HG03571 (cell line): ENCODE measurements around the gene MIEN1.
"Not testable (repeated sequence)": the region's sequence is repeated elsewhere in the genome, so short reads cannot be mapped to it uniquely, and the experiment has no call there.

Experiments used
- ATAC-seq: cut with Tn5 transposase; IDR thresholded peaks from one replicate; pipeline ENCODE4 v1.9.1; 2021; ENCODE audit not compliant: unreplicated experiment

Gene MIEN1

DNA sequence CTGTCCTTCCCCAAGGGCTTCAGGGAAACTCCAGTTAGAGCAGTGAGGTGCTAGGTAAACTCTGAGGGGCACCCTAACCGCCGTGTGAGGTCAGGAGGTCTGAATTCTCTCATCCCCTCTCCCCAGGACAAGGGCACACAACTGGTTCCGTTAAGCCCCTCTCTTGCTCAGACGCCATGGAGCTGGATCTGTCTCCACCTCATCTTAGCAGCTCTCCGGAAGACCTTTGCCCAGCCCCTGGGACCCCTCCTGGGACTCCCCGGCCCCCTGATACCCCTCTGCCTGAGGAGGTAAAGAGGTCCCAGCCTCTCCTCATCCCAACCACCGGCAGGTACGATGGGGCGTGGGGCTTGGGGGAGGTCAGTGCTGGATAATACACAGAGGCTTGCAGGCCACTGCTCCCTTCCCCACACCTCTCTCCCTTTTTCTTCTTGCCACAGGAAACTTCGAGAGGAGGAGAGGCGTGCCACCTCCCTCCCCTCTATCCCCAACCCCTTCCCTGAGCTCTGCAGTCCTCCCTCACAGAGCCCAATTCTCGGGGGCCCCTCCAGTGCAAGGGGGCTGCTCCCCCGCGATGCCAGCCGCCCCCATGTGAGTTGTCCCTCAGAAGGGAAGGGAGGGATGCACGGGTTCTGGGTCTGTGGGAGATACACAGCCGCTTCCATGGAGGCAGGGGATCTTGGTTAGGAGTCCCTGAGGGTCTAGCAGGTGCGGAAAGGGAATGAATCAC, 12.0 kb upstream of the MIEN1 start:
- no peak for ATAC-seq

DNA sequence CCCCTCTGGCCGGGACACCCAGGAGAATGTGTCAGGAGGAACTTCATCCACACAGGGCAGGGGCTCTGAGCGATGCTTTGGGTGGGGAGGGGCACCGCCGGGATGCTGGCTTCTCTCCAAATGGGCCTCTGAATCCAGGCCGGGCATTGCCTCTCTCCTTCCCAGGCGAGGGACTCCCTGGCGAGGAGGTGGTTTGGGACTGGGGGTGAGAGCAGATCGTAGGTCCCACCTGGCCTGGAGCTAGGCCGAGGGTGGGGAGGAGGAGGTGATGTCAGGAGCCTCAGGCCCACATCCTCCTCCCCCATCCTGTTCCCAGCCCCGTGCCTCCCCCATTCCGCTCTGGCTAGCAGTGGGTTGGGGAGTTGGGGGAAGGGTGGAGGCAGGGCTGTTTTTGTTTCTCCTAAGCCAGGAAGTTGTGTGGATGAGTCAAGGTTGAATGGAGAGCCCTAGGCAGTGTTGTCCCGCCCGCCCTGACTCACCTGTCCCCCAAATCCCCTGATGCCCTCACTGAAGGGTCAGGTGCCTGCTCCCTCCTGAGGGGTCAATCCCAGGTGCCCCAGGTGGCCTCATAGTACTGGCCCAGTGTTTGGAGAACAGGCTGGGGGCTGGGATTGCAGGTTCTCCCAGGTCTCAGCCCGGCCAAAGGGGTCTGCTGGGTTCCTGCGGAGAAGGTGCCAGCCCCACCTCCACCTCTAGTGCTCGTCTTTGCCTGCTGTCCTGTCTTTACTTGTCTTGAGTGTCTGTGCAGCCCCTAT, 10.2 kb upstream of the MIEN1 start:
- ATAC-seq, result no peak

DNA sequence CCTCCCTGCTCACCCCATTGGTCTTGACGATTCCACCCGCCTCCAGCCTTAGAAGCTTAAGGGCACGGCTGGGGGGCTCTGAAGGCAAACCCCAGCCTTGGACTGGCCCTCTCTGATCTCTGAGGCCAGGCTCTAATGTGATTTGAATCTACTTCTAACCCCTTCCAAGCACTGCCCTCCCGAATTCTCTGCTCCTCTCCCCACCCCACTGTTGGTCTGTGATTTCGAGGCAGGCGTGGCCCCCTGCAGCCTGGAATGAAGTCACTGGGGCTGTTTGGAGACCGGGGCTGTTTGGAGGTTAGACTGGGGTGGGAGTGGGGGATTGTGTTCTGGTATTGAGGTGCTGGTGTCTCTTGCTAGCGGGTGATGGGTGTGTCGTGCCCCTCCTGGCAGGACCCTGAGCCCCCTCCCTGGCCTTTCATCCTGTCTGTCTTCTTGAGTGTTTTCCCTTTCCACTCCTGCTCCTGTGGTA, 9.6 kb upstream of the MIEN1 start:
- no peak for ATAC-seq

DNA sequence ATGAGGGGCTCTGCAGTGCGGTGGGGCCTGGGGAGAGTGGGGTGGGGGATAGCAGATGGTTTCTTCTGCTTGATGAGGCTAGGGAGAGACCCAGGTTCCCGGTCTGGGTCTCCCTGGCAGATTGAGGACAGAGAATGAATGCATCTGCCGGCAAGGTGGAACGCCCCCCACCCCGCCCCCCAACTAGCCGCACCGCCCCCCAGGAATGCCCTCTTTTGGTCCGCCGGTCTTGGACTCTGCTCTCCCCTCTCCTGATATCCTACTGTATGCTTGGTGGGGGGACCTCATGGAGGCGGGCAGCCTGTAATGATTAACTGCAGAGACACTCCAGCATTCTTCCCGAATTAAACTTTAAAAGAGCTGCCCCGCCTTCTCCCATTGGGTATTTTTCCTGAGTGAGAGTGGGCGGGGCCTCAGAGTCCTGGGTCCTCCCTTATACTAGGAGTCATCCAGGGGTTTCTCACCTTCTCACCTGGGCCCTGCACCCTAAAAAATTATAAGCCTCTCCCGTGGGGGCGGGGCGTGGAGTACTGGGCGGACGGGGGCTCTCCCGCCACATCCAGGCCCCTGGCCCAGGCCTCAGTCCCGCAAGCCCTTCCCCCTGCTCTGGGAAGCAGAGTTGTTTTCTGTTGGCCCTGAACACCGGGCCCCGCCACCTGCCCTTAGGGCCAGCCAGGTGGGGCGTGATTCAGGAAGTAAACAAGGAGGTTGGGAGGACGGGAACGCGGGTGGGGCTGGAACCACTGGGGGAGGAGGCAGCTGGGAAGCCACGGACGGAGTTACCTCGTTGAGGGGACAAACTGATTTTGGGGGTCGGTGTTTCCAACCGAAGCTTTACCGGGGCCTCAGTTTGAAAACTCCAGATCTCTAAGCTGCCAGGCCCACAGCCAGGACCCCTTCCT, 8.9 kb upstream of the MIEN1 start:
- no peak for ATAC-seq

DNA sequence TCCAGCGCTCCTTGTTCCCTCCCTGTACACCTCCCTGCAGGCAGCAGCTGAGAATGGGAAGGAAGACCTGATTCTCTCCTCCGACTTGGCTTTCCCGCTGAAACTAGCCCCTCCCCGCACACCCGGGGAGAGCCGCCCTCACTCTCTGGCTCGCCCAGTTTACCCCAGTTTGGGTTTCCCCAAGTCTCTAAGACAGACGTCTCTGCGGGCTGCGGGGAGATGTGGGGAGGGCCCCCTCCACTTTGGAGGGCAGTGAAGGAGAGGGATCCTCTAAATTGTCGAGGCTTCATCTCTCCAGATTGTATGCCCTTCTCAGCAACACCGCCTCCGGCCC, 8.2 kb upstream of the MIEN1 start:
- ATAC-seq, result no peak

DNA sequence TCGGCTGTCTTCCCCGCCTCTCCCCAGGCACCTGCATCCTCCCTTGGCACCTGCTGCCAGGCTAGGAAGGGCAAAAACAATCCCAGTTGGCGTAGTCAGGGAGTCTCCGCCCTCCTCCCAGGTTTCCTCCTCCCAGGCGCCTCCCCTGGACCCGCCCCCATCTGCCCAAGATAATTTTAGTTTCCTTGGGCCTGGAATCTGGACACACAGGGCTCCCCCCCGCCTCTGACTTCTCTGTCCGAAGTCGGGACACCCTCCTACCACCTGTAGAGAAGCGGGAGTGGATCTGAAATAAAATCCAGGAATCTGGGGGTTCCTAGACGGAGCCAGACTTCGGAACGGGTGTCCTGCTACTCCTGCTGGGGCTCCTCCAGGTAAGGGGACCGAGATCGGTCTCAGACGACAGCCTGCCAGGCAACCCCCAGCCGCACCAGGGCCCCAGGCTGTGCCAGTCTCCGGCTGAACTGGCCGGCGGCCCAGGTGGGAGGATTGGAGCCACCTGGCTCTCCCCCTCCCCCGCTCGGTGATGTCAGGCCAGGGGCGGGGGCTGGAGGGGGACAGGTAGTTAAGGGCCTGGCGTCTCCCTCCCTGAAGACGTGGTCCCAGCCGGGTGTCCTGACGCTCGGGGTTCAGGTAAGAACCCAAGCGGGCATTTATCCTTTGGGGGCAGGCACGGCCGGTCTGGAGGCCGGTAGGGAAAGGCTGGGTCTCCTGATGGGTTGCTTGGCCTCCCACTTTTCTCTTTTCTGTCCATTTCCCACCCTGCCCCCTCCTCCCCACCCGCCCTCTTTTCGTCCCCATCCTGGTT, 7.6 kb upstream of the MIEN1 start, which contains the start of gene GRB7:
TSS of gene GRB7 (plus strand) at position 179 of the 808 bp plus-strand sequence. CDS start 4,364 bp downstream, outside the sequence.
- ATAC-seq, result no peak

DNA sequence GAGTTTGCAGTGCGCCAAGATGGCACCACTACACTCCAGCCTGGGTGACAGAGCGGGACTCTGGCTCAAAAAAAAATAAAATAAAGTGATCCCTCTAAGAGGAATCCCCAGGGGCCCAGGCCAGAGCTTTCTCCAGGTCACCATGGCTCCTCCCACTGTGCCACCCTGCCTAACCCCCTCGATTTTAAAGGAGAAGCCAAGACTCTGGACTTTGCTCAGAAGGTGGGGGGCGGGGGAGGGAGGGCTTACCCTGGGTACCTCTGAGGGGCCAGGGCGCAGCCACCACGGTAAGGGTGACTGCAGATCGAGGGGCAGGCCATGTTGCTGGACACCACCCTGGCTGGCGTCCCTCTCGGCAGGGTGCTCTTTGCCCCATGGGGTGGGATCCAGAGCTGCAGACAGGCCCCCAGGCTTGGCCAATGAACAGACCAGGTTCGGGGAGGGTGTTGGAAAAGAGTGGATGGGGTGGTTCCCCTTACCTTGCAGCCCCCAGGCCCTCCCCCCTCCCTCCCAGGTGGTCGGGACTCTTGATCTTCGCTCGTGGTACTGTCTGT, 7.0 kb upstream of the MIEN1 start:
- ATAC-seq, result no peak

DNA sequence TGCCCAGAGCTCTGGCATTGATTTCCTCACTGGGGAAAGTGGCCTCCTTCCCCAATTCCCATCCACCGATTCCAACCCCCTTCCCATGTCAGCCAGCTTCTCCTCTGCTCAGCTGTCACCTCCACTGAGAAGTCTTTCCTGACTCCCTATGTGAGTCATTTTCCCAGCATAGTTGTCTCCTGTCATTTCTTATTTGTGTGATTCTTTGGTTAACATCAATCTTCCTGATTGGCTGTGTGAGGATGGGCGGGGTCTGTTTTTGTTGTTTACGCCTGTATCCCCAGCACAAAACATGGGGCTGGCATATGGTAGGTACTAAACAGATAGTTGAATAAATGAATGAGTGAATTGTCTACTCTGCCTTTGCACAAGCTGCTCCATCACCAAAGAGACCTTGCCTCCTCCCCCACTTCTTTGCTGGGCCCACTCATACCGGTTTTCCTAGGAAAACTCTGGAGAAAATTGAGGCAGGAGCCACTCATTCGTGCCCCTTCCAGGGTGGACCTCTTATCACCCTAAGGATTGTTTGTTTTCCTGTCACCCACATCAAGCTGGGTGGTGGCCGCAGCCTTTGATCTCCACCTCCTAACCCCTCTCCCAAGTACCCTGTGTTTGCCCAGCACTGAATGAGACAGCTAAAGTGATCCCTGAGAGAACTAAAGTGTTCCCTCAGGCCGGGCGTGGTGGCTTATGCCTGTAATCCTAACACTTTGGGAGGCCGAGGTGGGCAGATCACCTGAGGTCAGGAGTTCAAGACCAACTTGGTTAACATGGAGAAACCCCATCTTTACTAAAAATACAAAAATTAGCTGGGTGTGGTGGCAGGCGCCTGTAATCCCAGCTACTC, 6.2 kb upstream of the MIEN1 start:
- ATAC-seq, result no peak

DNA sequence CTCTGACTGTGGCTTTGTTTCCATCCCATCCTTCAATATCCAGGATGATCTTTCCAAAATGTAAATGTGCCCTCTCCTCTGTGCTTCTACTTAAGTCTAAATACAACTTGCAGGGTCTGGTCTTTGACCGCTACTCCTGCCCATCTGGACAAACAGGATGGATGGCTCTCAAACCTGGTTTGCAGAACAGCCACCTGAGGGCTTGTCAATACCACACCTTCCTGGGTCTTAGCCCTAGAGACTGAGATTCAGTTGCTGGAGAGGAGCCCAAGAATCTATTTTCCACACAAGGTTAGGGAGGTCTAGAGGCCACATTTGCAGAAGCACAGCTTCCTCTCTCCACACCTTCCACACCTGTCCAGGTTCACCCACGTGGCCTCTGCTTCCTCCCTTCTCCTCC, 5.5 kb upstream of the MIEN1 start:
- no peak for ATAC-seq

DNA sequence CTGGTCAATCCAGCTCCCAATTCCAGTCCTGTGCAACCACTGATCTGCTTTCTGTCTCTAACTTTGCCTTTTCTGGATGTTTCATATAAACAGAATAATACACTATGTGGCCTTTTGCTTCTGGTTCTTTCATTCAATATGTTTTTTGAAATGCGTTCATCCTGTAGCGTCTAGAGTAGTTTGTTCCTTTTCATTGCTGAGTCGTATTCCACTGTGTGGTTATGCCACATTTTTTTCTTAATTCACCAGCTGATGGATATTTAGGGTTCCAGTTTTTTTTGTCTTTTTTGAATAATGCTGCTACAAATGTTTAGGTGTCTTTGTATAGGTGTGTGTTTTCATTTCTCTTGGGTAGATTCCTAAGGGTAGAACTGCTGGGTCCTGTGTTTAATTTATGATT, 2.3 kb upstream of the MIEN1 start:
- ATAC-seq, result no peak

DNA sequence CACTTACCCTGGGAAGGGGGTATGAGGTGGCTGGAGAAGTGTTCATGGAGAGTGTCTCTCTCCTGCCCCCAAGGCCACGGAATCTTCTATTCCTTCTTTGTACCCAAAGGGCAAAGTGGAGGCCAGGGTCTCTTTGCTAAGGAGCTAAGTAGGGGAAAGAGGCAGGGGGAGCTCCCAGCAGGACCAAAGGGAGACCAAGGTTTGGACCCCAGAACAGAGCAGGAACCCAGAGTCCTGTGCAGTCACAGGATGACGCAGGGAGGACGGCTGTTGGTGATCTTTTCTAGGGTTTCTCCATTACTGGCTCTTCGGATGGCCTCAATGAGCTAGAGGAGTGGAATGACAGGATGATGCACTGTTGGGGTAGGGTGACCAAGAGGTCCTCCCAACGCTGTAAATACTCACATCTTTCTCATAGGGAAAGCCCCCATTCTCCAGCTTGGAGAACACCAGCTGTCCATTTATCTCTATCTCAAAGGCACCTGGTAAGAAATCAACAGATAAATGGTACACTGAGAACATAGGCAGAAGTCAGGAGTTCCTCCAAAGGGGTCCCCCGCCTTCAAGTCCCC, 966 bp downstream of the MIEN1 start:
- no peak for ATAC-seq

DNA sequence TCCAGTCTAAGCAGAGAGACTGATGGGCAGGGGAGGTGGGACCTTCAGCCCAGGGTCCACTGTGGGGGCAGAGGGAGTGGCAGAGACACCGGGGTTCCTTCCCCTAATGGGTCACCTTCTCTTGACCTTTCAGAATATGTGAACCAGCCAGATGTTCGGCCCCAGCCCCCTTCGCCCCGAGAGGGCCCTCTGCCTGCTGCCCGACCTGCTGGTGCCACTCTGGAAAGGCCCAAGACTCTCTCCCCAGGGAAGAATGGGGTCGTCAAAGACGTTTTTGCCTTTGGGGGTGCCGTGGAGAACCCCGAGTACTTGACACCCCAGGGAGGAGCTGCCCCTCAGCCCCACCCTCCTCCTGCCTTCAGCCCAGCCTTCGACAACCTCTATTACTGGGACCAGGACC, 2.8 kb downstream of the MIEN1 start:
- no peak for ATAC-seq

DNA sequence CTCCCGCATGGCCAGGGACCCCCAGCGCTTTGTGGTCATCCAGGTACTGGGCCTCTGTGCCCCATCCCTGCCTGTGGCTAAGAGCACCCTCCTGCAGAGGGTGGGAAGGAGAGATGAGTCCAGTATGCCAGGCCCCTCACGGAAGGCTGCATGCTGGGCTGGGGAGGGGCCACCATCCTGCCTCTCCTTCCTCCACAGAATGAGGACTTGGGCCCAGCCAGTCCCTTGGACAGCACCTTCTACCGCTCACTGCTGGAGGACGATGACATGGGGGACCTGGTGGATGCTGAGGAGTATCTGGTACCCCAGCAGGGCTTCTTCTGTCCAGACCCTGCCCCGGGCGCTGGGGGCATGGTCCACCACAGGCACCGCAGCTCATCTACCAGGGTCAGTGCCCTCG, 3.7 kb downstream of the MIEN1 start:
- no peak for ATAC-seq

DNA sequence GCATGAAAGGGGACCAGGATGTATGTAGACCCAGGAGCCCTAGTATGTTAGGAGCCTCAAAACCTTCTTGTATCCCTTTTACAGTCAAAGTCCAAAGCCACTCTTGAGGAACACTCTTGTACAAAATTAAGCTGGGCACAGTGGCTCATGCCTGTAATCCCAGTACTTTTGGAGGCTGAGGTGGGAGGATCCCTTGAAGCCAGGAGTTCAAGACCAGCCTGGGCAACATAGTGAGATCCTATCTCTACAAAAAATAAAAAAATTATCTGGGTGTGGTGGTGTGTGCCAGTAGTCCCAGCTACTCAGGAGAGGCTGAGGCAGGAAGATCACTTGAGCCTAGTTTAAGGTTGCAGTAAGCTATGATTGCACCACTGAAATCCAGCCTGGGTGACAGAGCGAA, 4.4 kb downstream of the MIEN1 start:
- ATAC-seq, result not testable (repeated sequence)

DNA sequence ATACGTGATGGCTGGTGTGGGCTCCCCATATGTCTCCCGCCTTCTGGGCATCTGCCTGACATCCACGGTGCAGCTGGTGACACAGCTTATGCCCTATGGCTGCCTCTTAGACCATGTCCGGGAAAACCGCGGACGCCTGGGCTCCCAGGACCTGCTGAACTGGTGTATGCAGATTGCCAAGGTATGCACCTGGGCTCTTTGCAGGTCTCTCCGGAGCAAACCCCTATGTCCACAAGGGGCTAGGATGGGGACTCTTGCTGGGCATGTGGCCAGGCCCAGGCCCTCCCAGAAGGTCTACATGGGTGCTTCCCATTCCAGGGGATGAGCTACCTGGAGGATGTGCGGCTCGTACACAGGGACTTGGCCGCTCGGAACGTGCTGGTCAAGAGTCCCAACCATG, 5.6 kb downstream of the MIEN1 start:
- no peak for ATAC-seq

DNA sequence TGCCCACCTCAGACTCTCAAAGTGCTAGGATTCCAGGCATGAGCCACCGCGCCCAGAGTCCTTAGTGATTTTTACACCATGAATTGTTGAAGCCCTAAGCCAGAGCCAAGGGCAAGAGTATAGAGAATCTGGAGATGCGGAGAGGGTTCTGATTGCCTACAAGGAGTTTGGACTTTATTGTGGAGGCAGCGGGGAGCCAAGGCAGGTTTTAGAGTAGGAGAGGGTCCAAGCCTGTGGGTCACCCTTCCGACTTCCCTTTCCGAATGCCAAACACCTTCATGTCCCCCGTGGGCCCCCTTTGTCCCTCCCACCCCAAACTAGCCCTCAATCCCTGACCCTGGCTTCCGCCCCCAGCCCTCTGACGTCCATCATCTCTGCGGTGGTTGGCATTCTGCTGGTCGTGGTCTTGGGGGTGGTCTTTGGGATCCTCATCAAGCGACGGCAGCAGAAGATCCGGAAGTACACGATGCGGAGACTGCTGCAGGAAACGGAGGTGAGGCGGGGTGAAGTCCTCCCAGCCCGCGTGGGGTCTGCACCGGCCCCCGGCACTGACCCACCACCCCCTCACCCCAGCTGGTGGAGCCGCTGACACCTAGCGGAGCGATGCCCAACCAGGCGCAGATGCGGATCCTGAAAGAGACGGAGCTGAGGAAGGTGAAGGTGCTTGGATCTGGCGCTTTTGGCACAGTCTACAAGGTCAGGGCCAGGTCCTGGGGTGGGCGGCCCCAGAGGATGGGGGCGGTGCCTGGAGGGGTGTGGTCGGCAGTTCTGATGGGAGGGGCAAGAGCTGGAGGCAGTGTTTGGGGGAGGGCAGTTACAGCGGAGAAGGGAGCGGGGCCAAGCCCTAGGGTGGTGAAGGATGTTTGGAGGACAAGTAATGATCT, 7.1 kb downstream of the MIEN1 start:
- no peak for ATAC-seq

DNA sequence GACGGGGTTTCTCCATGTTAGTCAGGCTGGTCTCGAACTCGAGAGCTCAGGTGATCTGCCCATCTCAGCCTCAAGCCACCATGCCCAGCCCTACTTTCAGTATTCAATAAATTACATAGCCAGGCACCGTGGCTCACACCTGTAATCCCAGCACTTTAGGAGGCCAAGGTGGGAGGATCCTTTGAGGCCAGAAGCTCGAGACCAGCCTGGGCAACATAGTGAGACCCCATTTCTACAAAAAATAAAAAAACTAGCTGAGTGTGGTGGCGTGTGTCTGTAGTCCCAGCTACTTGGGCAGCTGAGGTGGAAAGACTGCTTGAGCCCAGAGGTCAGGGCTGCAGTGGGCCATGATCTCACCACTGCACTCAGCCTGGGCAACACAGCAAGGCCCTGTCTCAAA, 8.2 kb downstream of the MIEN1 start:
- ATAC-seq, result no peak
